Activated CD4-positive, alpha-beta T cell treated with anti-CD3 and anti-CD28 coated beads, Interleukin-2, amount 10 ng/mL, durations not matched to agents 7 days and 5 days (primary cell): ENCODE data around the gene PRG2. TPM values are rescaled to one million over a fixed set of nuclear protein-coding genes. Genes with fewer than 3 reads are reported as not detected.
A peak's percentile ranks its signal among the peaks of the same experiment; 100 is the strongest.

Experiments
- CTCF ChIA-PET: fragments of 350-600 bp; sonication (Branson Sonifier 250); formaldehyde crosslinking; loops from one replicate; lab custom pipeline; 2021; ENCODE audit warnings: antibody characterized with exemption; lab: Charles Lee
- POLR2A ChIA-PET: fragments of 350-600 bp; sonication (Branson Sonifier 250); formaldehyde crosslinking; loops from one replicate; lab custom pipeline; 2021; ENCODE audit warnings: antibody characterized with exemption; lab: Charles Lee
- DNase-seq: peaks from one replicate; pipeline ENCODE4 v3.0.0-alpha.2; 2020
- H3K27ac Mint-ChIP-seq: one replicate; pipeline ENCODE4 v1.8.0; 2021; ENCODE audit warnings: mild to moderate bottlenecking, moderate library complexity, mixed read lengths
- H3K27me3 Mint-ChIP-seq: one replicate; pipeline ENCODE4 v1.8.0; 2021; ENCODE audit warnings: mixed read lengths
- H3K36me3 Mint-ChIP-seq: one replicate; pipeline ENCODE4 v1.8.0; 2021; ENCODE audit warnings: low read depth, mixed read lengths
- H3K4me1 Mint-ChIP-seq: one replicate; pipeline ENCODE4 v1.8.0; 2021; ENCODE audit warnings: mixed read lengths
- H3K4me3 Mint-ChIP-seq: one replicate; pipeline ENCODE4 v1.8.0; 2021; ENCODE audit warnings: mild to moderate bottlenecking, moderate library complexity, mixed read lengths
- H3K9me3 Mint-ChIP-seq: one replicate; pipeline ENCODE4 v1.8.0; 2021; ENCODE audit warnings: mixed read lengths
- total RNA-seq, 2 experiments: library from RNA; stranded (reverse); gene quantifications; one replicate each; pipeline ENCODE4 v1.2.3, GENCODE V29; 2021

Gene PRG2
- total RNA-seq, 2 experiments from 2014 or later = 0.17 to 0.40 TPM

GRCh38 chr11:57416436-57416835 lies 26.0 kb upstream of the PRG2 start:
- no peak for DNase-seq
- H3K27ac Mint-ChIP-seq = no peak overlapping the region
- CTCF ChIA-PET = interaction anchor here (1.0 to 1.2 kb wide), 2 partner anchors 8 to 98 kb away, joined by 3 read pairs; no protein-coding TSS in a partner anchor
- H3K9me3 Mint-ChIP-seq = no peaks in the 10 kb centered on the region
- POLR2A ChIA-PET = no interaction called here
- H3K4me1 Mint-ChIP-seq = peaks cover 35% of the 10 kb centered on the region
- no peak overlapping the region for H3K4me3 Mint-ChIP-seq
- no peaks in the 10 kb centered on the region for H3K27me3 Mint-ChIP-seq
- H3K36me3 Mint-ChIP-seq = peaks cover 82% of the 10 kb centered on the region

GRCh38 chr11:57414612-57415212 lies 24.3 kb upstream of the PRG2 start:
- Mint-ChIP-seq H3K27me3 (no peaks in the 10 kb centered on the region), H3K9me3 (no peaks in the 10 kb centered on the region), H3K4me3 (no peak overlapping the region), H3K4me1 (peaks cover 25% of the 10 kb centered on the region), H3K27ac (no peak overlapping the region), H3K36me3 (peaks cover 78% of the 10 kb centered on the region)
- ChIA-PET CTCF (interaction anchor here (0.6 kb wide), 1 partner anchor 140 kb away, joined by 4 read pairs; no protein-coding TSS in a partner anchor), POLR2A (no interaction called here)
- DNase-seq = no peak

- H3K4me1 Mint-ChIP-seq = peaks cover 22% of the 10 kb centered on the region
- peak overlapping the region; percentile 16 for H3K27ac Mint-ChIP-seq
- H3K9me3 Mint-ChIP-seq = no peaks in the 10 kb centered on the region
- H3K36me3 Mint-ChIP-seq = peaks cover 79% of the 10 kb centered on the region
- no peak for DNase-seq
- no peak overlapping the region for H3K4me3 Mint-ChIP-seq
- ChIA-PET CTCF (interaction anchor here (0.6 kb wide), 1 partner anchor 141 kb away, joined by 4 read pairs; no protein-coding TSS in a partner anchor), POLR2A (no interaction called here)
- no peaks in the 10 kb centered on the region for H3K27me3 Mint-ChIP-seq
Measured at GRCh38 chr11:57413681-57414080, 23.2 kb upstream of the PRG2 start.

- H3K4me3 Mint-ChIP-seq = no peak overlapping the region
- H3K4me1 Mint-ChIP-seq = peaks cover 47% of the 10 kb centered on the region
- H3K9me3 Mint-ChIP-seq = no peaks in the 10 kb centered on the region
- H3K27ac Mint-ChIP-seq = peak overlapping the region; percentile 50
- CTCF ChIA-PET = no interaction called here
- POLR2A ChIA-PET = no interaction called here
- no peaks in the 10 kb centered on the region for H3K27me3 Mint-ChIP-seq
- H3K36me3 Mint-ChIP-seq = peaks cover 80% of the 10 kb centered on the region
- no peak for DNase-seq
Measured at GRCh38 chr11:57410287-57410686, 19.8 kb upstream of the PRG2 start.

- POLR2A ChIA-PET = no interaction called here
- H3K36me3 Mint-ChIP-seq = peaks cover 78% of the 10 kb centered on the region
- no peak overlapping the region for H3K4me3 Mint-ChIP-seq
- H3K4me1 Mint-ChIP-seq = peaks cover 46% of the 10 kb centered on the region
- no peaks in the 10 kb centered on the region for H3K27me3 Mint-ChIP-seq
- no peaks in the 10 kb centered on the region for H3K9me3 Mint-ChIP-seq
- CTCF ChIA-PET = interaction anchor here (1.1 to 1.8 kb wide), 3 partner anchors 7 to 48 kb away, joined by 3 read pairs; no protein-coding TSS in a partner anchor
- DNase-seq = no peak
- H3K27ac Mint-ChIP-seq = peak overlapping the region; percentile 50
Measured at GRCh38 chr11:57409321-57410100, 19.1 kb upstream of the PRG2 start.

- DNase-seq = no peak
- POLR2A ChIA-PET = no interaction called here
- CTCF ChIA-PET = interaction anchor here (1.1 to 1.8 kb wide), 3 partner anchors 8 to 49 kb away, joined by 3 read pairs; no protein-coding TSS in a partner anchor
- Mint-ChIP-seq H3K36me3 (peaks cover 70% of the 10 kb centered on the region), H3K9me3 (no peaks in the 10 kb centered on the region), H3K4me3 (no peak overlapping the region), H3K27me3 (no peaks in the 10 kb centered on the region), H3K4me1 (peaks cover 41% of the 10 kb centered on the region), H3K27ac (no peak overlapping the region)
Measured at GRCh38 chr11:57408771-57409170, 18.3 kb upstream of the PRG2 start.

- peak overlapping the region; percentile 3 for H3K27ac Mint-ChIP-seq
- H3K9me3 Mint-ChIP-seq = no peaks in the 10 kb centered on the region
- POLR2A ChIA-PET = no interaction called here
- CTCF ChIA-PET = interaction anchor here (1.8 kb wide), 1 partner anchor 9 kb away, joined by 3 read pairs; no protein-coding TSS in a partner anchor
- H3K4me1 Mint-ChIP-seq = peaks cover 35% of the 10 kb centered on the region
- H3K27me3 Mint-ChIP-seq = no peaks in the 10 kb centered on the region
- H3K36me3 Mint-ChIP-seq = peaks cover 63% of the 10 kb centered on the region
- DNase-seq = no peak
- H3K4me3 Mint-ChIP-seq = no peak overlapping the region
Measured at GRCh38 chr11:57407941-57408475, 17.6 kb upstream of the PRG2 start.

GRCh38 chr11:57407010-57407920 lies 16.8 kb upstream of the PRG2 start:
- no peaks in the 10 kb centered on the region for H3K9me3 Mint-ChIP-seq
- H3K27ac Mint-ChIP-seq = peak overlapping the region; percentile 3
- DNase-seq = no peak
- H3K4me3 Mint-ChIP-seq = no peak overlapping the region
- ChIA-PET CTCF (interaction anchor here (0.9 to 1.8 kb wide), 3 partner anchors 10 to 57 kb away, joined by 3 read pairs; no protein-coding TSS in a partner anchor), POLR2A (no interaction called here)
- H3K36me3 Mint-ChIP-seq = peaks cover 58% of the 10 kb centered on the region
- no peaks in the 10 kb centered on the region for H3K27me3 Mint-ChIP-seq
- H3K4me1 Mint-ChIP-seq = peaks cover 31% of the 10 kb centered on the region

GRCh38 chr11:57406337-57406904 lies 16.0 kb upstream of the PRG2 start:
- peaks cover 53% of the 10 kb centered on the region for H3K36me3 Mint-ChIP-seq
- CTCF ChIA-PET = interaction anchor here (0.9 to 1.2 kb wide), 3 partner anchors 10 to 56 kb away, joined by 3 read pairs; no protein-coding TSS in a partner anchor
- no peak overlapping the region for H3K4me3 Mint-ChIP-seq
- no peaks in the 10 kb centered on the region for H3K9me3 Mint-ChIP-seq
- H3K4me1 Mint-ChIP-seq = peaks cover 31% of the 10 kb centered on the region
- H3K27me3 Mint-ChIP-seq = no peaks in the 10 kb centered on the region
- H3K27ac Mint-ChIP-seq = no peak overlapping the region
- DNase-seq = no peak
- POLR2A ChIA-PET = interaction anchor here (0.6 kb wide), 1 partner anchor 12 kb away, joined by 3 read pairs; no protein-coding TSS in a partner anchor

GRCh38 chr11:57405271-57405860 lies 14.9 kb upstream of the PRG2 start:
- POLR2A ChIA-PET = no interaction called here

GRCh38 chr11:57403802-57404147 lies 13.3 kb upstream of the PRG2 start:
- DNase-seq = no peak
- Mint-ChIP-seq H3K4me1 (peaks cover 28% of the 10 kb centered on the region), H3K27me3 (no peaks in the 10 kb centered on the region), H3K27ac (no peak overlapping the region), H3K36me3 (peaks cover 33% of the 10 kb centered on the region), H3K9me3 (no peaks in the 10 kb centered on the region), H3K4me3 (no peak overlapping the region)
- ChIA-PET POLR2A (no interaction called here), CTCF (no interaction called here)

More at GRCh38 chr11:57405271-57405860, 14.9 kb upstream of the PRG2 start:
- H3K27me3 Mint-ChIP-seq = no peaks in the 10 kb centered on the region
- H3K27ac Mint-ChIP-seq = peak overlapping the region; percentile 71
- H3K4me1 Mint-ChIP-seq = peaks cover 31% of the 10 kb centered on the region
- no peak for DNase-seq
- CTCF ChIA-PET = interaction anchor here (0.6 to 1.2 kb wide), 3 partner anchors 9 to 16 kb away, joined by 3 read pairs; no protein-coding TSS in a partner anchor
- peaks cover 47% of the 10 kb centered on the region for H3K36me3 Mint-ChIP-seq
- no peaks in the 10 kb centered on the region for H3K9me3 Mint-ChIP-seq
- H3K4me3 Mint-ChIP-seq = no peak overlapping the region
